CD1c-positive myeloid dendritic cell (primary cell): ENCODE data around the gene SPOCK2.
"Not testable (repeated sequence)": the region's sequence is repeated elsewhere in the genome, so short reads cannot be mapped to it uniquely, and the experiment has no call there.

ENCODE experiments used
- DNase-seq: peaks from one replicate; pipeline ENCODE4 v3.0.0-alpha.2; 2016; ENCODE audit errors: extremely low spot score

The SPOCK2 gene

DNA sequence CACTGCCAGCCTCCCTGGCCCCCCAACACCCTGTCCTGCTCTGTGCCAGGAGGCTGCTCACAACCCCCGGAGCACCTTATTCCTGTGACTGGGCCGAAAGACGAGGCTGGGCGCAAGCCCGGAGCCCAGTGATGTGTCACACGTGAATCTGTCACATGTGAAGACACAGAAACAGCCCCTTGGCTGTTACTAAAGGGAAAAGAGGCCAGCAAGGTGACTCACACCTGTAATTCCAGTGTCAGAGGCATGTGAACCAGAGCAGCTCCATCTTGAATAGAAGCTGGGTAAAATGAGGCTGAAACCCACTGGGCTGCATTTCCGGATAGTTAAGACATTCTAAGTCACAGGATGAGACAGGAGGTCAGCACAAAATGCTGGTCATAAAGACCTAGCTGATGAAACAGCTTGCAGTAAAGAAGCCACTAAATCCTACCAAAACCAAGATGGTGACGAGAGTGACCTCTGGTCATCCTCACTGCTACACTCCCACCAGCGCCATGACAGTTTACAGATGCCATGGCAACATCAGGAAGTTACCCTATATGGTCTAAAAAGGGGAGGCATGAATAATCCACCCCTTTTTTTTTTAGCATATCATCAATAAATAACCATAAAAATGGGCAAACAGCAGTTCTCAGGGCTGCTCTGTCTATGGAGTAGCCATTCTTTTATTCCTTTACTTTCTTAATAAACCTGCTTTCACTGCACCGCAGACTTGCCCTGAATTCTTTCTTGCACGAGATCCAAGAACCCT is 55.8 kb downstream of the SPOCK2 start:
- not testable (repeated sequence) for DNase-seq

DNA sequence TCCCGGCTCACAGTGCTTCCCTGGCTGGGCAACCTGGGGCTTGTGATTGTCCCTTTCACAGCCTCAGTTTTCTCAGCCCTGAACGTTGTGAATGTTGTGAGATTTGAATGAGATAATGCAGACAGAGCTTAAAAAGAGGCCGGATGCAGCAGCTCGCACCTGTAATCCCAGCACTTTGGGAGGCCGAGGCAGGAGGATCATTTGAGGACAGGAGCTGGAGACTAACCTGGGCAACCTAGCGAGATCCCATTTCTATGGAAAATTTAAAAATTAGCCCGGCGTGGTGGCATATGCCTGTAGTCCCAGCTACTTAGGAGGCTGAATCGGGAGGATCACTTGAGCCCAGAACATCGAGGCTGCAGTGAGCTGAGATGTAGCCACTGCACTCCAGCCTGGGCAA is 56.6 kb downstream of the SPOCK2 start:
- no peak for DNase-seq

- no peak for DNase-seq
Measured at GRCh38 chr10:72030762-72031543, 57.4 kb downstream of the SPOCK2 start.

DNA sequence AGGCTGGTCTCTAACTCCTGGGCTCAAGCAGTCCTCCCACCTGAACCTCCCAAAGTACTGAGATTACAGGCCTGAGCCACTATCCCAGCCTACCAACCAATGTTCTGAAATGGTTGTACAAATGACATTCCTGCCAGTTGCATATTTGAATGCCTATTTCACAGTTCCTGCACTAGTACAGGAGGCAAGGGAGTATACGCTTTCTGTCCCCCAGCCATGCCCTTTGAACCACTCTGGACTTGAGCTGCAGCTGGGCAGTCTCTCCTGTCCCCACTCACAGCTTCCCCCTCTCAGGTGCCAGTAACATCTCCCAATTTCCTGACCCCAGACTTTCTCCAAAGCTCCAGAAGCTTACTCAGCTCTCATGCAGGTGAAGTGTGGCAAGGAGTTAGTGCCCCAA is 58.9 kb downstream of the SPOCK2 start:
- DNase-seq, result no peak

DNA sequence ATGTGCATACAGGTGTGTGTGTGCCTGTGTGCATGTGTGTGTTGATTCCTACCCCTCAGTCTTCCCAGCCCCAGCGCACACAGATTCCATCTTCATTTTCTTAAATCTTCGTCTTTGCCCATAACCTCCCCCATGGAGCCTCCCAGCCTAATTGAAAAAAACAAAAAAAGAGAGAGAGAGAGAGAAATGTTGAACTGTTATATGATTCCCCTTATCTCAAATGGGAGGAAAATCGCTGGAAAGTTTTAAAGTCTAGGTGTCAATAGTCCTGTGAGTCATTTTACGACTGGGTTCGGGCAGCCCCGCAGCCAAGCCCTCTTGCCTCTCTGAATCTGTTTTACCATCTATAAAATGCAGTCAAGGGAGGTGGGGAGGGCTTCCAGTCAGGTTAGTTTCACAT is 60.9 kb downstream of the SPOCK2 start:
- no peak for DNase-seq

- no peak for DNase-seq
Measured at GRCh38 chr10:72026278-72027111, 61.9 kb downstream of the SPOCK2 start.

DNA sequence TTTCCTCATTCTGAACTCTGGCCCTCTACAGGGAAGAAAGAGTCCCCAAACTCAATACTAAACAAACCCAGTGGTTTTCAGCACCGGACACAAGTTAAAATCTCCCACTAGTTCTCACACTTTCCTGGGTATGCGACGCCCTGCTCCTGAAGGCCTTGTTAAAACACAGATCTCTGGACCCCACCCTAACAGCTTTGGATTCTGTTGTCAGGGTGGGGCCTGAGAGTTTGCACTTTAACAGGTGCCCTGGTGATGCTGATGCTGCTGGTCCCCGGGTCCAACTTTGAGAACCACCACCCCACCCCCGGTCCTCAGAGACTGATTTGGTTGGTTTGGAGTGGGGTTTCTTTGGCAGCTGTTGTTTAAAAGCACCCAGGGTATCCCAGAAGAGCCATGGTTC is 62.5 kb downstream of the SPOCK2 start:
- DNase-seq, result no peak

DNA sequence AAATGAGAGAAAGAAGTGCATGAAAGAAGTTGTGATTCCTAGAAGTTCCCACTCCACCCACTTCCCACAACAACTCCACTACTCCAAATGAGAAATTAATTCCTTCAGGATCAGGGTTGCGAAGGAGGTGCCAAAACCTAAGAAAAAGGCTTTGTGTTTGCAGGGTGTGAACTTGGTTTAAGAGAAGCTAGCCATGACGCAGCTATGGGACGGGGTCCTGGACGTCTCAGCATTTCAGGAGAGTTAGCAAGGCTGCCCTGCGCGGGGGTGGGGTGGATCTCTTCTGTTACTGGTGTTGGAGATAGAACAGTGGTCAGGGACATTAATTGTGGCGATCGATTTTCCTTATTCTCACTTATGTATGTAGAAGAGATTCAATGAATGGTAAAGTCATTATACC is 63.0 kb downstream of the SPOCK2 start:
- DNase-seq, result no peak

DNA sequence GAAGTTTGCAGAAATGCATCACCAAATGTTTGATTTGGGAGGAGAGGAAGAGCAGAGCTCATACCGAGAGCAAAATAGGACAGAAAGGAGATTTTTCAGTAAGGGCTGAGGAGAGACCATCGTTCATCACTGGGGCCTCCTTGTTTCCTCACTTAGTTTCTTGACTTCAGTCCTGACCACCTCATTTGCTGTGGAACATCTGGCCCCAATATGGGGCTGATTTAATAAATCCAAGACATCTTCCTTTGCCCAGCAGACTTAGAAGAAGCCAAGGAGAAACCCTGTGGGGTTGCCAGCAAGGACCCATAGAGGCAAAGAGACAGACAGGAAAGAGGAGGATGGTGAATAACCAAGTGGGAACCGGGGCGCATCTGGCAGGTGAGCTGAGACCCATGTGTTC is 63.8 kb downstream of the SPOCK2 start:
- DNase-seq, result no peak

DNA sequence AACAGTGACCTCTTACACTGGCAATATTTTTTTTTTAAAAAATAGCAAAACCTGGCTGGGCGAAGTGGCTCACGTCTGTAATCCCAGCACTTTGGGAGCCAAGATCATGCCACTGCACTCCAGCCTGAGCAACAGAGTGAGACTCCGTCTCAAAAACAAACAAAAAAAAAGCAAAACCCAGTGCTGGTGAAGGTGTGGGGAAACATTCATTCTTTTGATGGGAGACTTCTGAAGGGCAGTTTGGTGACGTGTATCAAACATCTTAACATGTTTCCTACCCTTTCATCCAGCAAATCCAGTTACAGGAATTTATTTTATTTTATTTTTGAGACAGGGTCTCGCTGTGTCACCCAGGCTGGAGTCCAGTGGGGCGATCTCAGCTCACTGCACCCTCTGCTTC is 66.1 kb downstream of the SPOCK2 start:
- DNase-seq, result no peak

- no peak for DNase-seq
Measured at GRCh38 chr10:72020914-72021809, 67.2 kb downstream of the SPOCK2 start.

DNA sequence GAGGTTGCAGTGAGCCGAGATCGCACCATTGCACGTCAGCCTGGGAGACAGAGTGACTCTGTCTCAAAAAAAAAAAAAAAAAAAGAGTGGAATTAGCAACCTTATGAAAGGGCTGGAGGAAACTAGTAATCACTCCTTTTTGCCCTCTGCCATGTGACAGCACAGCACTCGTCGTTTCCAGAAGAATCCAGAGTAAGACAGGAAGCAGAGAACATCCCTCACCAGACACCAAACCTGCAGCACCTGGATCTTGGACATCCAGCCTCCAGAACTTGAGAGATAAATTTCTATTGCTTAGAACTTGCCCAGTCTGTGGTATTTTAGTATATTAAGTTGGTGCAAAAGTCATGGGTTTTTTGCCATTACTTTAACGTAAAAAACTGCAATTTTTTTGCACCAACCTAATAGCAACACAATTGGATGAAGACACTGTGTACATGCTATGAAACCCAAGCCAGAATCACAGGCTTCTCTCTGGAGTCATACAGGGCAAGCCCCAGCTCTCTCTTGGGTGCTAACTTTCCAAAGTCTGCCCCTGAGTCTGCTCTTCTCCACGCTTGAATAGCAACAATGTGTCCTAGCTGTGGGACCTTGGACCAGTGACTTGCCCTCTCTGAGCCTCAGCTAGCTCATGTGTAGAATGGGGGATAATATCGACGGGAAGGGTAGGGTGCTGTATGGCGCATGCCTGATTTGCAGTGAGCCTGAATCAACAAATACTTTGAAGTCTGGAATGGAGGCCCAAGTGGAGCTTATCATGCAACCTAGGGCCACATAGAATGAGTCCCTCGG is 69.1 kb downstream of the SPOCK2 start:
- DNase-seq, result no peak

GRCh38 chr10:72016608-72017300 is 71.6 kb downstream of the SPOCK2 start:
- no peak for DNase-seq

GRCh38 chr10:72015841-72016240 is 72.5 kb downstream of the SPOCK2 start:
- DNase-seq, result no peak

GRCh38 chr10:72014785-72015480 is 73.4 kb downstream of the SPOCK2 start:
- no peak for DNase-seq

DNA sequence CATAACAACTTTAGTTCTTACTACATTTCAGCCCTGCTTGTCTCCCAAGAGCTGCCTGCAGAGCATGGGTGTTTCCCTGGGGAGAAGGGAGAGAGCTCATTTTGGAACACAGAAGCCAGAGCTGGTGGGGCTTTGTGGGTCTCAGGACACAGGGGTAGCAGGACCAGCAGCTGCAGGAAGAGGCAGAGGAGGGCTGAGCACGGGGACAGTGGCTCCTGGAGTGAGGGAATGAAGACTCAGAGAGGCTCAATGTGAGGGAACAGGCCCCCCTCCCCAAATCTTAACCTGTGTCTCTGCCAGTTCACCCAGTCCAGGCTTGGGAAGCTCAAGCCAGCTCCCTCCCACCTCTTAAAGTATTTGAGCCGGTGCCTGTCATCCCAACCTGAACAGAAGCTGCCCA is 74.2 kb downstream of the SPOCK2 start:
- no peak for DNase-seq

- no peak for DNase-seq
Measured at GRCh38 chr10:72013202-72013945, 75.0 kb downstream of the SPOCK2 start.

DNA sequence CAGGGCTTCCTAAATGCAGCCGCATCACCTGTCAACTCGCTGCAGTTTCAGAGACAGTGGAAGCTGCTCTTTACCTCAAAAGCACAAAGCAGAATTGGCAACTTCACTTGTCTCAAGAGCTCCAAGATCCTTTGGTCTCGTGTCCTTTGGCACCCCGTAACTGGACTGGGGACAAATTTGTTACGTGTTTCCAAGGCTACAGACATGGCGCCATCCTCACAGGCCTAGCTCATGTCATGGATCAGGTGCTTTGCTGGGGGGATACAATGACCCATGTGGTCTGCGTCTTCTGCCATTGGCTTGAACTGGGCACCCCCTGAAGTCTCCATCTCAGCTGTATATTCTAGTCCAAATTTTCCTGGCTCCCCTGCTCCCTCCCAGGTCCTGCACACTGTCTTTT is 75.6 kb downstream of the SPOCK2 start:
- no peak for DNase-seq
